CD4-positive, alpha-beta T cell treated with Interleukin-6 at 100 ng/mL for 8 hours (primary cell): ENCODE data around the gene CENPL.
"Not testable (repeated sequence)": the region's sequence is repeated elsewhere in the genome, so short reads cannot be mapped to it uniquely, and the experiment has no call there.

Source experiments
- DNase-seq: peaks from one replicate; pipeline ENCODE4 v3.0.0-alpha.2; 2020; ENCODE audit warnings: mixed read lengths, low spot score

The CENPL gene

DNA sequence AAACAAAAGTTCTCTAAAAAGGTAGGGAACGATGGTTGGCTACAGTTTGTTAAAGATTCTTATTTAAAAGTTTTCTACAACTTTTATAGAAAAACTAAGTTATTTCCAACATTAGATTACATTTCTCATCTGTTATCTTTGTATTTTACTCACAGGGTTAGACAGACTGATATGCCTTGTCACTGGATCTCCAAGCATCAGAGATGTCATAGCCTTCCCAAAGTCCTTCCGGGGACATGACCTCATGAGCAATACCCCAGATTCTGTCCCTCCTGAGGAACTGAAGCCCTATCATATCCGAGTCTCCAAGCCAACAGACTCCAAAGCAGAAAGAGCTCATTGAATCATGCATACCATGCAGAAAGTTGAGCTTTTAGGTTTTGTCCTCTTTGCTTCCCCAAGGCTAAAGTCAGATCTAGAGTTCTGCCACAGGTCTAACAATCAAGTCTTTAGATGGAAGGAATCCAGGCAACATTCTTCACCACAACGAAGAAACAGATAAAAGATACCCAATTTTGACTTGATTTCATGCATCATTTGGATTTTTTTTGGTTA, 32.8 kb upstream of the CENPL start:
- DNase-seq = no peak

DNA sequence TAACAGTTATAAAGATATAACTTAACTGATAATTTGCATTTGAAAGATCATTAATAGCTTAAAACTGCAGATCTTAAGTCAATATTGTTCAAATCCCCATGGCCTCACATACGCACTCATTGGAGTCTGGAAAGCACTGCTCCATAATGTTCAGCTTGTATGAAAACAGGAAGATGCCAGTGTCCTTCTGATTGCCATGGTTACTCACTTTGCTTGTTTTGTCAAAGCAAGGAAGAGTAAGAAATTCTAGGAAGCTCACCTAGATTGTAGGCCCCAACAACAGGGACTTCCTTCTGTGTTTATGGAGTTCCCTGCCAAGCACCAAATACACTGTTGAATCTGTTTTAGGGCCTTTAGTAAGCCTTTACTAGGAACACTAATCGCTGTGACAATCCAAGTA, 32.2 kb upstream of the CENPL start:
- DNase-seq = no peak

DNA sequence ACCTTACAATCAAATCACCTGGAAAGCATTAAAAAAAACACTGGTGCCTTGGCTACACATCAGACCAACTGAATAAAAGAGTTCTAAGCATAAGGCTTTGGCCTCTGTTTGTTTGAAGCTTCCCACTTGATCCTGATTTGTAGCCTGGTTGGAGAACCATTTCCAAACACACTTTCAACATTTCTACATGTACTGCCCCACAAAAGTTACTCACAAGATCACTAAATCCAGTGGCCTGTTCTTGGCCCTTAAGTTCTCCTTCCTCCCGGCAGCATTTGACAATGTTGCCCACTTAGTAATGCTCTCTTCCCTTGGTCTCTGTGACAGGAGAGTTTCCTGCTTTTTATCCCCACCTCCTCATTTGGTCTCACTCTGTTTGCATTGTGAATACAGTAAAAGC, 31.3 kb upstream of the CENPL start:
- DNase-seq = no peak

- no peak for DNase-seq
Measured at GRCh38 chr1:173853074-173853473, 28.4 kb upstream of the CENPL start.

DNA sequence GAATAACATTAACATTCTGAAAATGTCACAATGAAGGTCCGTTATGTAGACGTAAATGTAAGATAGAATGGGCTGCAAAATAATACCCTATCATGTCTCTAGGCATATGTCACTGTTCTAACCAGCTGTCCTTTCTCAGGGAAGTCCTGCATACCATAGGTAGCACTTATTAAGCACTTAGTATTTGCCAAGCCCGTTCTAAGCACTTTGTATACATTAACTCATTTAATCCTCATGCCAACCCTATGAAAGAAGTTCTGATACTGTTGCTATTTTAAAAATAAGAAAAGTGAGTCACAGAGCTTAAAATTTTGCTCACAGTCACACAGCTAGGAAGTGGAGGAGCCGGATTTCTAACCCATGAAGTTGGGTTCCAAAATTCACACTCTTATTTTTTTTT, 27.4 kb upstream of the CENPL start:
- no peak for DNase-seq

DNA sequence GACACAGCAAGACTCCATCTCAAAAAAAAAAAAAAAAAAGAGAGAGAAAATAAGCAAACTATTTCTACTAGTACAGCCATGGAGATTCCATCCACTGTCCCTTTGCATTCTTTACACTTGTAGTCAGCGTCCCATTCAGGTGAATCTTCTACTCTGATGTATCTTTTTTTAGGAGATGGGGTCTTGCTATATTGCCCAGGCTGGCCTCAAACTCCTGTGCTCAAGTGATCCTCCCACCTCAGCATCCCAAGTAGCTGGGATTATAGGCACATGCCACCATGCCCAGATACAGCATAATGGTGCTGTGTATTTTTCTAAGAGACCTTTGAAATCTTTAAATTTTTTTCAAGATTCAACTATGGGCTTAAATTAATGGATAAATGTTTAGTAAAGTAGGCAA, 8.1 kb upstream of the CENPL start:
- DNase-seq = no peak

GRCh38 chr1:173827611-173828010, 2.9 kb upstream of the CENPL start:
- no peak for DNase-seq

DNA sequence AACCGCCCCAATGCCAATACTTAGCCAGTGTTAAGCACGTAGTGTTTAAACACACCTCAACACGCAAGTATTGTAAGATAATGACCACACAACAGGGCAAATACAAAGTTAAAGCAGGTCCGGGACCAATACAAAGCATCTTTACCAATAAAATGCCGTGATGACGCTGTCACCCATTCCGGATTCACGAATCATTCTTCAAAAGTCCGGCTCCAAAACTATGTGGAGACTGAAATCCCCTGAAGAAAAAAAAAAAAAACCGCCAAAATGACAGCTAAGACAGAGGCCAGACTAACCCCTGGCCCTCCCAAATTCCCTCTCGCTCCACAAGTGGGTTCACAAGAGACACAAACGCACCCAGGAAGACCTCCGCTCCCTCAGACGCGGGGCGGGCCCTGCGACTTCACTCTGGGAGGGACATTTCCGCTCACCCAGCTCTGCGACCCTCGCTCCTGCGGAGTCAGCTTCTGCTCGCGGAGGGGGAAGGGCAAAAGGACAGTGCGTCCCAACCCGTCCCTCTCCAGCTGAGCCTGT, 835 bp downstream of the CENPL start:
- DNase-seq = no peak

DNA sequence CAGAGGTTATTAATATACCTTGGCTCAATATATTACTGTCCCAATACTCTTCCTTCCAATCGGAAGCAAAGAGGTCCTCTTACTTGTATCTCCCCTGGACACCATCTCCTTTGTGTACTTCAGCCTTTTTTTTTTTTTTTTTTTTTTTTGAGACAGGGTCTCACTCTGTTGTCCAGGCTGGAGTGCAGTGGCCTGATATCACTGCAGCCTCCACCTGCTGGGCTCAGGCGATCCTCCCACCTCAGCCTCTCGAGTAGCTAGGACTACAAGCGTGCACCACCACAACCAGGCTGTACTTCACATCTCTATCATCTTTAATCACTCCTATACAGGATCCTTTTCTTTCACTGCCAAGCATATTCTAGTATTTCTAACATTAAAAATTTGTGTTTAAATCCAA, 3.0 kb downstream of the CENPL start:
- DNase-seq = no peak

DNA sequence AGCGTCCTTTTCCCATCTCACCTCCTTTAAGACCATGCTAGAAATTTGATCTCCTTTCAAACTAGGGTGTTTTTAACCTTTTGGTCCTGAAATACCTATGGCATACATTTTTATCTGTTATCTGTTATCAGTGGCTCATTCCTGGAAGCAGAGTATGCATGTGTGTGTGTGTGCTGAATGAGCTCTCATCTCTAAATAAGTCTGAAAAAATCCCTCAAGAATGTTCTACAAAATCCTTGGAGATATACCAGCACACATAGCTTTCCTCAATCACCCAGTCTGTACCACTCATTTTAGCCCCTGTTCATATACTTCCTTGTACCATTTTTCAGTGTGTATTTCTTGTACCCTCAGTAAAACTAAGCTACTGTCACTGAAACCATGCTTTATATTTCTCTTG, 6.2 kb downstream of the CENPL start:
- DNase-seq = no peak

DNA sequence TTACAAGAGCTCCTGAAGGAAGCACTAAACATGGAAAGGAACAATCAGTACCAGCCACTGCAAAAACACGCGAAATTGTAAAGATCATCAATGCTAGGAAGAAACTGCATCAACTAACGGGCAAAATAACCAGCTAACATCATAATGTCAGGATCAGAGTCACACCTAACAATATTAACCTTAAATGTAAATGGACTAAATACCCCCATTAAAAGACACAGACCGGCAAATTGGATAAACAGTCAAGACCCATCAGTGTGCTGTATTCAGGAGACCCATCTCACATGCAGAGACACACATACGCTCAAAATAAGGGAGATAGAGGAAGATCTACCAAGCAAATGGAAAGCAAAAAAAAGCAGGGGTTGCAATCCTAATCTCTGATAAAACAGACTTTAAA, 11.0 kb downstream of the CENPL start:
- not testable (repeated sequence) for DNase-seq

DNA sequence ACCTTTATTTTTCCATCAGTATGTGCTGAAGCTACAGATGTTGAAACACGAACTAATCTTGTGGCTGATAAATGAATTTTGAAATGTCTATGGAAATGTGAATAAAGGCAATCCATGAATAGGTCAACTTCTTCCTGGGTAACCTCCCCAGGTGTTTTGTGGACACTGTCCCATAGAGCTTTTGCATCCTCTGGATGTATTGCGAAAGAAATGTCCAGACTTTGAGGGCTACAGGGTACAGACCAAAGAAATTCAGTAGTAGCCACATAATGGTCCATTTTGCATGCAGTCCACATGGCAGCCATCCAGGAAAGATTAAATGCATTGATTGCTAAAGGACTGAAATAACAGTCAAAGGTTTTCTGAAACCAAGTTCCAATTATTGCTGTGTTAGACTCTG, 21.7 kb downstream of the CENPL start:
- DNase-seq = no peak

GRCh38 chr1:173799995-173800394, 24.7 kb downstream of the CENPL start:
- not testable (repeated sequence) for DNase-seq

DNA sequence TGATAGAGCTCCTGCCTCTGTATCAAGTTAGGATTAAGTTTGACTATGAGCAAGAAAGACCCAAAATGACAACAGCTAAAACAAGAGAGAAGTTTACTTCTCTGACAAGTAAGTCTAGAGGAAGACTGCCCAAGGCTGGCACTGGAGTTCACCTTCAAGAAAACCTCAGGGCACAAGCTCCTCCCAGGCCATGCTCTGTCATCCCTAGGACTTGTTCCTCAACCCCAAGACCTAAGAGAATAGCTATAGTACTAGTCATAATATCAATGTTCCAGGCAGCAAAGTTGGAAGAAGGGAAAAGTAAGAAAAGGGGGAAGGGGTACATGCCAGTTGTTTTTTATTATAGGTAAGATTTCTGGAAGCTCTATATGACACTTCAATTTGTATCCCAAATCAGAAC, 26.6 kb downstream of the CENPL start:
- DNase-seq = no peak

- no peak for DNase-seq
Measured at GRCh38 chr1:173789841-173790240, 34.8 kb downstream of the CENPL start.

DNA sequence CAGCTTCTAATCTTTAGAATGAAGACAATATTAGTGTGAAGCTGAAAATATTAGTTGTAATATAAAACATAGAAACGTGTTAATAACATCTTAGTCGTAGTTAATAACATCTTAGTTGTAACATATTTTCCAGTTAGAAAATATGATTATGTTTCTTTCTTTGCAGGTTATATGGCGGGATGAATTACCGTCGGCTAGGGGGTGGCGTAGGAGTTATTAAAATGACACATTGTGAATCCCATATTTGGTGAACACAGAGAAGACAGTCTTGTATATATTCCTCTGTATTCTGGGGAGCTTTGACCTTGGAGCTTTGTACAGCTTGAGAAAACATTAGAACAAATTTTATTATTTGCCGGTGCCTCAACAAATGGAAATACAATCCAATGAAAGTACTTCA, 39.7 kb downstream of the CENPL start:
- no peak for DNase-seq

DNA sequence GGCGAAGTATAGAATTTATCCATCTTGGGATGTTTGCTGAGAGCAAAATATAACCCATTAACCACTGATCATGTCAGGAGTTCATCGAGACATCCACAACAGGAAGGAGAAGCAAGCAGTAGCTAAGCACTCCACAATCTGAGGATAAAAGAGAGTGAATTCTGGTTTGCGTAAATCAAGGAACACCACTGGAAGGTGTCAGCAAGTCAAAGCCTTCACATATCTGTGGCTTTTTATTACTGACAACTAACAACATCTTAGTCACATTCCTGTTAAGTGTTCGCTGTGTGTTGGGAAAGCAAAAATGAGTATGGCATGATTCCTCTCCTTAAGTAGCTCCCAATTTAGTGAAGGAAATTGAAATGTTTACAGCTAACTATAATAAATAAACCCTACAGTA, 44.7 kb downstream of the CENPL start:
- DNase-seq = no peak

DNA sequence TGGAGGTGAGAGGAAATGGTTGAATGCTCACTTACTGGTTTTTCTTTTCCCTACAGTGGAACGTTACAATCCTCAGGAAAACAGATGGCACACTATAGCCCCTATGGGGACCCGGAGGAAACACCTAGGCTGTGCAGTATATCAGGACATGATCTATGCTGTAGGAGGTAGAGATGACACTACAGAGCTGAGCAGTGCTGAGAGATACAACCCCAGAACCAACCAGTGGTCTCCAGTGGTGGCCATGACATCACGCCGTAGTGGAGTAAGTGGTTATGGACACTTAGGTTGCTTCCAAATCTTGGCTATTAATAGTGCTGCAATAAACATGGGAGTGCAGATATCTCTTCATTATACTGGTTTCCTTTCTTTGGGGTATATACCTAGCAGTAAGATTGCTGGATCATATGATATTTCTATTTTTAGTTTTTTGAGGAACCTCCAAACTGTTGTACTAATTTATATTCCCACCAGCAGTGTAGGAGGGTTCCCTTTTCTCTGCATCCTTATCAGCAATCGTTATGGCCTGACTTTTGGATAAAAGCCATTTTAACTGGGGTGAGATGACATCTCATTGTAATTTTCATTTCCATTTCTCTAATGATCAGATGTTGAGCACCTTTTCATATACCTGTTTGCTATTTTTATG, 49.0 kb downstream of the CENPL start:
- no peak for DNase-seq

GRCh38 chr1:173771560-173771959, 53.1 kb downstream of the CENPL start:
- DNase-seq = no peak

GRCh38 chr1:173770330-173770729, 54.4 kb downstream of the CENPL start:
- DNase-seq = not testable (repeated sequence)

- no peak for DNase-seq
Measured at GRCh38 chr1:173768827-173769226, 55.9 kb downstream of the CENPL start.

GRCh38 chr1:173768206-173768605, 56.5 kb downstream of the CENPL start:
- DNase-seq = no peak

DNA sequence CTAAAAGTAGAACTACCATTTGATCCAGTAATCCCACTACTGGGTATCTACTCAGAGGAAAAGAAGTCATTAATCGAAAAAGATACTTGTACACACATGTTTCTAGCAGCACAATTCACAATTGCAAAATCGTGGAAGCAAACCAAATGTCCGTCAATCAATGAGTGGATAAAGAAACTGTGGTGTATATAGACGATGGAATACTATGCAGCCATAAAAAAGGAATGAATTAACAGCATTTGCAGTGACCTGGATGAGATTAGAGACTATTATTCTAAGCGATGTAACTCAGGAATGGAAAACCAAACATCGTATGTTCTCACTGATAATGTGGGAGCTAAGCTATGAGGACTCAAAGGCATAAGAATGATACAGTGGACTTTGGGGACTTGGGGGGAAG, 60.4 kb downstream of the CENPL start:
- not testable (repeated sequence) for DNase-seq

DNA sequence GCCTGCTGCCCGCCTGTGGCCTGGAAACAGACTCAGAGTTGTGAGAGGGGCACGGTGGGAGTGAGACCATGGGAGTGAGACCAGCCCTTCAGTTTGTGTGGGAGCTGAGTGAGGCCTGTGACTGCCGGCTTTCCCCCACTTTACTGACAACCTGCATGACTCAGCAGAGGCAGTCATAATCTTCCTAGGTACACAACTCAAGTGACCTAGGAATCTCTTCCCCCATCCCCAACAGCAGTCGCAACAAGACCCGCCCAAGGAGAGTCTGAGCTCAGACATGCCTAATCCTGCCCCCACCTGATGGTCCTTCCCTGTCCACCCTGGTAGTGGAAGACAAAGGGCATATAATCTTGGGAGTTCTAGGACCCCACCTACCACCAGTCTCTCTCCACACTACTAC, 65.7 kb downstream of the CENPL start:
- no peak for DNase-seq
